ENCODE data around the gene APIP. TPM values are rescaled to one million over a fixed set of nuclear protein-coding genes. Genes with fewer than 3 reads are reported as not detected.

The APIP gene
- total RNA-seq, 1 experiment from 2014 or later = 31.3 TPM

- Histone ChIP-seq H2BK15ac (ENCODE audit: low read depth, low read length) (no peak overlapping the region), H3K23me2 (ENCODE audit: insufficient read length, low read depth, low read length, poor library complexity, severe bottlenecking) (no peaks in the 10 kb centered on the region), H2AK5ac (ENCODE audit: insufficient read length, low read length) (no peak overlapping the region), H4K20me1 (ENCODE audit: control insufficient read depth, insufficient read depth, insufficient read length) (no peaks in the 10 kb centered on the region), H3K4me2 (ENCODE audit: insufficient read depth, insufficient read length, low read length) (no peak overlapping the region), H3K14ac (ENCODE audit: insufficient read depth, low read length) (no peak overlapping the region), H3K9ac (ENCODE audit: extremely low read depth, insufficient read length, low read length) (no peak overlapping the region), H3K79me2 (ENCODE audit: insufficient read depth, low read length) (no peaks in the 10 kb centered on the region), H3K27me3 (ENCODE audit: insufficient read depth, low read length) (no peaks in the 10 kb centered on the region), H2BK5ac (ENCODE audit: insufficient read length, low read length) (no peak overlapping the region), H3K79me1 (ENCODE audit: insufficient read depth, low read depth, low read length, poor library complexity, severe bottlenecking) (no peaks in the 10 kb centered on the region), H3K56ac (ENCODE audit: insufficient read length, low read depth, low read length) (no peak overlapping the region), H2BK120ac (ENCODE audit: low read depth, low read length, poor library complexity, severe bottlenecking) (no peak overlapping the region), H3K27ac (ENCODE audit: insufficient read length, low read depth, low read length) (no peak overlapping the region), H4K91ac (ENCODE audit: insufficient read length, low read depth, low read length) (no peak overlapping the region), H2AFZ (ENCODE audit: low read length) (no peak overlapping the region), H2BK20ac (ENCODE audit: low read depth, low read length, poor library complexity, severe bottlenecking) (no peak overlapping the region), H3T11ph (ENCODE audit: low read length) (no peak overlapping the region), H3K18ac (ENCODE audit: insufficient read length, low read depth, low read length) (no peak overlapping the region), H2BK12ac (ENCODE audit: insufficient read length, low read depth, low read length) (no peak overlapping the region), H3K23ac (ENCODE audit: insufficient read length, low read depth, low read length) (no peak overlapping the region), H4K8ac (replicated peaks; ENCODE audit: insufficient read length, low read depth, low read length) (no peak overlapping the region), H3K9me3 (ENCODE audit: control insufficient read depth, low read depth, low read length) (peaks cover 9% of the 10 kb centered on the region), H3K4me1 (ENCODE audit: insufficient read depth, low read length) (no peaks in the 10 kb centered on the region), H3K4ac (ENCODE audit: low read depth, low read length) (no peak overlapping the region), H4K5ac (ENCODE audit: insufficient read length, low read depth, low read length) (no peak overlapping the region)
- TF ChIP-seq, protein P1, sequence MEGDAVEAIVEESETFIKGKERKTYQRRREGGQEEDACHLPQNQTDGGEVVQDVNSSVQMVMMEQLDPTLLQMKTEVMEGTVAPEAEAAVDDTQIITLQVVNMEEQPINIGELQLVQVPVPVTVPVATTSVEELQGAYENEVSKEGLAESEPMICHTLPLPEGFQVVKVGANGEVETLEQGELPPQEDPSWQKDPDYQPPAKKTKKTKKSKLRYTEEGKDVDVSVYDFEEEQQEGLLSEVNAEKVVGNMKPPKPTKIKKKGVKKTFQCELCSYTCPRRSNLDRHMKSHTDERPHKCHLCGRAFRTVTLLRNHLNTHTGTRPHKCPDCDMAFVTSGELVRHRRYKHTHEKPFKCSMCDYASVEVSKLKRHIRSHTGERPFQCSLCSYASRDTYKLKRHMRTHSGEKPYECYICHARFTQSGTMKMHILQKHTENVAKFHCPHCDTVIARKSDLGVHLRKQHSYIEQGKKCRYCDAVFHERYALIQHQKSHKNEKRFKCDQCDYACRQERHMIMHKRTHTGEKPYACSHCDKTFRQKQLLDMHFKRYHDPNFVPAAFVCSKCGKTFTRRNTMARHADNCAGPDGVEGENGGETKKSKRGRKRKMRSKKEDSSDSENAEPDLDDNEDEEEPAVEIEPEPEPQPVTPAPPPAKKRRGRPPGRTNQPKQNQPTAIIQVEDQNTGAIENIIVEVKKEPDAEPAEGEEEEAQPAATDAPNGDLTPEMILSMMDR (conservative IDR thresholded peaks at IDR 0.05) = no peak
- WGBS (ENCODE audit: extremely low coverage, insufficient read length, low lambda C conversion rate) = no CpG with 5 or more reads among the region's 1 CpG
- no peak for DNase-seq
- H3K27me3 Mint-ChIP-seq (ENCODE audit: low read depth) = no peaks in the 10 kb centered on the region
- H3K4me3 Mint-ChIP-seq = no peak overlapping the region
- H3K36me3 Mint-ChIP-seq (ENCODE audit: insufficient read depth in 1 of 3, low read depth in 3 of 3) = peaks cover 13 to 22% (median 18%) of the 10 kb centered on the region in 3 experiments
- H3K9me3 Mint-ChIP-seq = peaks cover 17 to 19% of the 10 kb centered on the region in 2 experiments
- no peak overlapping the region for H3K27ac Mint-ChIP-seq
- H3K4me1 Mint-ChIP-seq = no peaks in the 10 kb centered on the region
Observed at GRCh38 chr11:34893416-34893815, 22.8 kb downstream of the APIP start.
